Peyer's patch (tissue), 4 donors: ENCODE results near the gene HRAS.

Source experiments
- CTCF ChIP-seq, 6 experiments: fragments of 450-650 bp in 4 of 6; fragments of 200-600 bp in 2 of 6; sonication (generic) in 1 of 6; IDR thresholded peaks; one replicate each; pipeline ENCODE4 v1.5.1; 2017 to 2019; ENCODE audit warnings: antibody characterized with exemption in 6 of 6, mild to moderate bottlenecking in 3 of 6, moderate library complexity in 1 of 6
- POLR2A ChIP-seq, 2 donors: fragments of 450-650 bp; IDR thresholded peaks; one replicate each; pipeline ENCODE4 v1.5.1; 2017; ENCODE audit warnings: antibody characterized with exemption in 2 of 2, mild to moderate bottlenecking in 2 of 2, moderate library complexity in 2 of 2

GRCh38 chr11:504994-505344 is 30.4 kb downstream of the HRAS start:
- TF ChIP-seq CTCF (IDR thresholded peaks at IDR 0.05) (no peak), POLR2A (IDR thresholded peaks at IDR 0.05) (no peak)
